H1 (cell line): ENCODE measurements around the gene HOXB8. TPM values are rescaled to one million over a fixed set of nuclear protein-coding genes. Genes with fewer than 3 reads are reported as not detected.

ENCODE experiments used
- CTCF ChIA-PET: fragments of 300-600 bp; sonication (Branson Sonifier 250); formaldehyde crosslinking; loops from one replicate; lab custom pipeline; 2021; ENCODE audit not compliant: partially characterized antibody; lab: Charles Lee
- POLR2A ChIA-PET: fragments of 300-600 bp; sonication (Branson Sonifier 250); formaldehyde crosslinking; loops from one replicate; lab custom pipeline; 2021; ENCODE audit warnings: inconsistent platforms; ENCODE audit not compliant: partially characterized antibody; lab: Charles Lee
- DNase-seq, 2 experiments: peaks; one replicate each; pipeline versions ENCODE4 v3.0.0 to v3.0.0-alpha.2; 2010 to 2022; ENCODE audit warnings: low spot score in 2 of 2, low read depth in 1 of 2, mixed read lengths in 1 of 2
- FAIRE-seq: peaks from 2 replicates; lab custom pipeline; 2011; peaks lifted over from hg19 to GRCh38; lab: Jason Lieb, UNC
- H2AFZ ChIP-seq: 2 replicates; pipeline ENCODE4 v1.8.1; 2012; ENCODE audit warnings: low read length, inconsistent platforms
- H2AK5ac ChIP-seq: 2 replicates; pipeline ENCODE4 v1.6.1; 2013; ENCODE audit warnings: low read depth, low read length
- H2BK120ac ChIP-seq: replicated peaks from 2 replicates; pipeline ENCODE3; 2013; ENCODE audit warnings: low read depth, low read length, inconsistent platforms
- H2BK12ac ChIP-seq: 2 replicates; pipeline ENCODE4 v1.6.1; 2013; ENCODE audit warnings: low read depth, low read length
- H2BK15ac ChIP-seq: 2 replicates; pipeline ENCODE4 v1.6.1; 2013; ENCODE audit warnings: low read length
- H2BK20ac ChIP-seq: 2 replicates; pipeline ENCODE4 v1.6.1; 2013; ENCODE audit warnings: low read length
- H2BK5ac ChIP-seq: 2 replicates; pipeline ENCODE4 v1.6.1; 2013; ENCODE audit warnings: low read depth, low read length
- H3K14ac ChIP-seq: 2 replicates; pipeline ENCODE4 v1.6.1; 2013; ENCODE audit warnings: inconsistent platforms; ENCODE audit not compliant: insufficient read length
- H3K18ac ChIP-seq: 2 replicates; pipeline ENCODE4 v1.6.1; 2013; ENCODE audit warnings: low read length; ENCODE audit errors: extremely low read depth
- H3K23ac ChIP-seq: 2 replicates; pipeline ENCODE4 v1.6.1; 2013; ENCODE audit warnings: inconsistent platforms; ENCODE audit not compliant: insufficient read length
- H3K23me2 ChIP-seq: 2 replicates; pipeline ENCODE4 v1.6.1; 2013; ENCODE audit warnings: low read depth, low read length
- H3K27ac ChIP-seq: 2 replicates; pipeline ENCODE4 v1.6.1; 2011; ENCODE audit warnings: low read depth, low read length, inconsistent platforms
- H3K27me3 ChIP-seq, 4 experiments: replicated peaks in 1 of 4; 1 replicate in 1 of 4; 2 replicates in 3 of 4; pipeline versions ENCODE4 v1.6.1 to v1.8.1; 2011 to 2013; ENCODE audit warnings: low read length in 3 of 4, mild to moderate bottlenecking in 3 of 4, inconsistent platforms in 2 of 4, mixed read lengths in 2 of 4, moderate library complexity in 1 of 4; ENCODE audit not compliant: control insufficient read depth in 3 of 4, insufficient read depth in 3 of 4; ENCODE audit errors: extremely low read depth in 1 of 4
- H3K36me3 ChIP-seq, 4 experiments: 2 replicates each; pipeline versions ENCODE4 v1.6.1 to v1.8.1; 2011 to 2013; ENCODE audit warnings: mild to moderate bottlenecking in 4 of 4, low read length in 3 of 4, moderate library complexity in 2 of 4, control low read depth in 1 of 4, inconsistent platforms in 1 of 4; ENCODE audit not compliant: insufficient read depth in 4 of 4, control insufficient read depth in 2 of 4
- H3K4ac ChIP-seq: replicated peaks from 2 replicates; pipeline ENCODE3; 2013; ENCODE audit warnings: low read length, low read depth, mixed read lengths, inconsistent platforms; ENCODE audit not compliant: insufficient read length
- H3K4me1 ChIP-seq, 4 experiments: replicated peaks in 1 of 4; 1 replicate in 1 of 4; 2 replicates in 3 of 4; pipeline versions ENCODE4 v1.6.1 to v1.8.1; 2011 to 2013; ENCODE audit warnings: low read length in 3 of 4, inconsistent platforms in 2 of 4, mixed read lengths in 1 of 4; ENCODE audit not compliant: insufficient read depth in 4 of 4, control insufficient read depth in 3 of 4
- H3K4me2 ChIP-seq, 2 experiments: 2 replicates each; pipeline versions ENCODE4 v1.6.1 to v1.8.1; 2011 to 2013; ENCODE audit warnings: low read depth in 2 of 2, low read length in 2 of 2, control low read depth in 1 of 2, inconsistent platforms in 1 of 2, mild to moderate bottlenecking in 1 of 2; ENCODE audit not compliant: insufficient read depth in 1 of 2
- H3K4me3 ChIP-seq, 4 experiments: fragments of 200-600, 300-600 bp in 1 of 4; sonication (generic), shearing (Covaris generic), sonication (Bioruptor Twin) in 1 of 4; 2 replicates each; pipeline versions ENCODE4 v1.5.1 to v1.8.1; 2011 to 2016; ENCODE audit warnings: low read length in 4 of 4, low read depth in 3 of 4, control low read depth in 2 of 4, inconsistent platforms in 2 of 4, mild to moderate bottlenecking in 2 of 4, mixed read lengths in 1 of 4, moderate library complexity in 1 of 4; ENCODE audit not compliant: insufficient read depth in 2 of 4; ENCODE audit errors: extremely low read depth in 1 of 4
- H3K56ac ChIP-seq: replicated peaks from 2 replicates; pipeline ENCODE3; 2013; ENCODE audit warnings: low read depth, mild to moderate bottlenecking, mixed read lengths, low read length, inconsistent platforms; ENCODE audit not compliant: insufficient read length
- H3K79me1 ChIP-seq: 2 replicates; pipeline ENCODE4 v1.6.1; 2013; ENCODE audit warnings: low read depth, low read length, control low read depth
- H3K79me2 ChIP-seq, 2 experiments: 2 replicates each; pipeline versions ENCODE4 v1.6.1 to v1.8.1; 2012 to 2013; ENCODE audit warnings: low read length in 2 of 2, mild to moderate bottlenecking in 2 of 2, inconsistent platforms in 1 of 2; ENCODE audit not compliant: insufficient read depth in 2 of 2, control insufficient read depth in 1 of 2
- H3K9ac ChIP-seq, 4 experiments: replicated peaks in 1 of 4; 1 replicate in 1 of 4; 2 replicates in 3 of 4; pipeline versions ENCODE4 v1.6.1 to v1.8.1; 2011 to 2013; ENCODE audit warnings: low read depth in 3 of 4, low read length in 3 of 4, control low read depth in 2 of 4, mild to moderate bottlenecking in 2 of 4, moderate library complexity in 2 of 4, inconsistent platforms in 1 of 4; ENCODE audit errors: extremely low read depth in 1 of 4
- H3K9me3 ChIP-seq, 2 experiments: 2 replicates each; pipeline versions ENCODE4 v1.6.1 to v1.8.1; 2012 to 2013; ENCODE audit warnings: mild to moderate bottlenecking in 2 of 2, moderate library complexity in 2 of 2, control low read depth in 1 of 2, inconsistent platforms in 1 of 2, low read depth in 1 of 2, low read length in 1 of 2, mixed read lengths in 1 of 2; ENCODE audit not compliant: insufficient read depth in 2 of 2
- H4K20me1 ChIP-seq, 2 experiments: replicated peaks in 1 of 2; 2 replicates each; pipeline versions ENCODE3 to v1.8.1; 2011 to 2013; ENCODE audit warnings: inconsistent platforms in 2 of 2, low read length in 2 of 2, mild to moderate bottlenecking in 1 of 2; ENCODE audit not compliant: insufficient read depth in 2 of 2, control insufficient read depth in 1 of 2
- H4K5ac ChIP-seq: 2 replicates; pipeline ENCODE4 v1.6.1; 2013; ENCODE audit warnings: low read length, low read depth, mixed read lengths, inconsistent platforms; ENCODE audit not compliant: insufficient read length
- H4K8ac ChIP-seq: 2 replicates; pipeline ENCODE4 v1.8.0; 2013; ENCODE audit warnings: mild to moderate bottlenecking, moderate library complexity, low read length, inconsistent platforms; ENCODE audit not compliant: insufficient read depth; ENCODE audit errors: extremely low read depth
- H4K91ac ChIP-seq: replicated peaks from 2 replicates; pipeline ENCODE3; 2013; ENCODE audit warnings: low read length, mixed read lengths, inconsistent platforms; ENCODE audit not compliant: insufficient read length
- CBX5 ChIP-seq: fragments of 300-800, 300-1000 bp; sonication (generic); IDR thresholded peaks from 2 replicates; pipeline ENCODE4 v1.7.1; 2016; ENCODE audit warnings: antibody characterized with exemption, low read length, low read depth
- CTBP2 ChIP-seq: IDR thresholded peaks from 2 replicates; pipeline ENCODE4 v1.7.0; 2011; ENCODE audit warnings: borderline replicate concordance, mild to moderate bottlenecking, moderate library complexity, mixed read lengths, low read length; ENCODE audit not compliant: insufficient read depth, insufficient read length
- EP300 ChIP-seq, 2 experiments: IDR thresholded peaks; 1 replicate in 1 of 2; 2 replicates in 1 of 2; pipeline ENCODE4 v1.6.1; 2011 to 2012; ENCODE audit warnings: low read depth in 2 of 2, low read length in 2 of 2, mild to moderate bottlenecking in 2 of 2, borderline replicate concordance in 1 of 2, inconsistent platforms in 1 of 2, moderate library complexity in 1 of 2
- GABPA ChIP-seq: IDR thresholded peaks from 2 replicates; pipeline ENCODE4 v1.6.1; 2011; ENCODE audit warnings: mild to moderate bottlenecking, low read length, moderate library complexity, borderline replicate concordance; ENCODE audit not compliant: insufficient read depth
- PHF8 ChIP-seq: fragments of 200-600 bp; sonication (generic); conservative IDR thresholded peaks from 2 replicates; pipeline ENCODE4 v1.7.1; 2012; ENCODE audit warnings: low read depth, mild to moderate bottlenecking, inconsistent platforms, low read length, moderate library complexity
- RNF2 ChIP-seq: fragments of 200-900, 300-1000 bp; sonication (generic); IDR thresholded peaks from 2 replicates; pipeline ENCODE4 v1.7.1; 2016; ENCODE audit warnings: borderline replicate concordance, low read depth, mild to moderate bottlenecking, antibody characterized with exemption, low read length; ENCODE audit not compliant: poor library complexity, severe bottlenecking; ENCODE audit errors: missing control alignments
- SUZ12 ChIP-seq: fragments of 200-600 bp; sonication (generic); IDR thresholded peaks from 2 replicates; pipeline ENCODE4 v1.6.1; 2012; ENCODE audit warnings: mild to moderate bottlenecking, inconsistent platforms, low read length, moderate library complexity, mixed read lengths
- ZNF274 ChIP-seq: IDR thresholded peaks from 2 replicates; pipeline ENCODE4 v1.7.0; 2012; ENCODE audit warnings: low read length, borderline replicate concordance; ENCODE audit errors: extremely low read depth
- WGBS, 2 experiments: shearing (Covaris generic) in 1 of 2; methylation state at CpG; one replicate each; pipeline versions ENCODE4 v1.1.6 to v1.1.7; 2013 to 2015; ENCODE audit warnings: low lambda C conversion rate in 2 of 2, mixed read lengths in 2 of 2, inconsistent platforms in 1 of 2, low coverage in 1 of 2, missing lambda C conversion rate in 1 of 2; ENCODE audit not compliant: insufficient replicate concordance in 2 of 2, insufficient coverage in 1 of 2, insufficient read length in 1 of 2; ENCODE audit errors: extremely low coverage in 1 of 2, missing lambda C conversion rate in 1 of 2; 5-methylcytosine and 5-hydroxymethylcytosine counted together
- polyA plus RNA-seq, 7 experiments: library from polyadenylated mRNA; depleted of rRNA in 3 of 7; stranded (reverse) in 5 of 7; unstranded in 2 of 7; fragments of >200 nt in 5 of 7; fragments of 200-250 nt in 2 of 7; gene quantifications; 1 replicate in 5 of 7; 2 replicates in 1 of 7; 4 replicates in 1 of 7; pipeline versions ENCODE4 v1.2.1 to v1.2.3, GENCODE V29; 2011 to 2013; ENCODE audit warnings: missing spikeins in 2 of 7, mixed read lengths in 2 of 7
- total RNA-seq: library from RNA; stranded (reverse); fragmentation: NEBNext Ultra II Directional; extraction: Animal tissue kit (Norgen Biotek cat#: 25700); gene quantifications from 2 replicates; pipeline ENCODE4 v1.2.1, GENCODE V29; 2021

The HOXB8 gene
- total and polyA plus RNA-seq, 2 of the 8 experiments (the other 6 are each of a cell fraction or from before 2014, with no cell fraction given): not detected

- no peak overlapping the region for H4K5ac ChIP-seq
- H3K9ac ChIP-seq: no peak overlapping the region
- no peaks in the 10 kb centered on the region for H3K79me2 ChIP-seq
- no peaks in the 10 kb centered on the region; a peak in 1 of 4 replicates for H3K9me3 ChIP-seq
- no peak overlapping the region for H2BK15ac ChIP-seq
- H4K20me1 ChIP-seq: peaks cover 20 to 39% of the 10 kb centered on the region in 2 experiments
- no peak overlapping the region for H2BK5ac ChIP-seq
- no peak overlapping the region for H3K4ac ChIP-seq
- no peak overlapping the region for H3K27ac ChIP-seq
- peaks cover 0 to 18% (median 0%) of the 10 kb centered on the region in 4 experiments; a peak in 1 of 8 replicates for H3K36me3 ChIP-seq
- FAIRE-seq (no peak), DNase-seq (no peak)
- 5% methylated on average over 28 of the region's 67 CpGs; no CpG with 5 or more reads in 1 of the 2 experiments for WGBS, 2 experiments
- H2AK5ac ChIP-seq: 0 out of 2 replicates have a peak overlapping the region, but pooled peaks have one; percentile 39
- H3K23ac ChIP-seq: no peak overlapping the region
- no peaks in the 10 kb centered on the region for H3K79me1 ChIP-seq
- H3K56ac ChIP-seq: no peak overlapping the region
- no peak overlapping the region for H2BK120ac ChIP-seq
- POLR2A ChIA-PET: interaction anchor here (1.7 to 2.0 kb wide), 2 partner anchors 12 to 49 kb away, joined by 3 to 4 read pairs; no protein-coding TSS in a partner anchor
- H2AFZ ChIP-seq: no peak overlapping the region
- no peak overlapping the region; the same call in 1 of the 2 replicates for H4K8ac ChIP-seq
- 0 out of 2 replicates have a peak, but pooled peaks cover 2% of the 10 kb centered on the region for H3K23me2 ChIP-seq
- no peak overlapping the region; a peak in 1 of 4 replicates for H3K4me2 ChIP-seq
- no peak overlapping the region for H2BK20ac ChIP-seq
- H3K4me1 ChIP-seq: peaks cover 0 to 7% (median 4%) of the 10 kb centered on the region in 4 experiments; a peak in 5 of 7 replicates
- no peak overlapping the region for H2BK12ac ChIP-seq
- no peak overlapping the region for H4K91ac ChIP-seq
- no peak overlapping the region for H3K14ac ChIP-seq
- peaks cover 97 to 100% (median 100%) of the 10 kb centered on the region in 4 experiments for H3K27me3 ChIP-seq
- peak overlapping the region; percentile 24; the same call in 1 of the 2 replicates for H3K18ac ChIP-seq
- CTCF ChIA-PET: interaction anchor here (0.6 to 2.0 kb wide), 12 partner anchors 9 to 610 kb away, joined by 3 to 6 read pairs (median 3); partner anchors contain the start of genes HOXB5 and HOXB9
- H3K4me3 ChIP-seq: no peak overlapping the region; a peak in 1 of 8 replicates
- TF ChIP-seq SUZ12: peak; percentile 58
- TF ChIP-seq EP300 (IDR thresholded peaks at IDR 0.05; ENCODE audit: borderline replicate concordance in 1 of 2, low read depth in 2 of 2, low read length in 2 of 2): no peak
- TF ChIP-seq GABPA: no peak
- TF ChIP-seq CBX5: no peak
- no peak for TF ChIP-seq ZNF274
- no peak for TF ChIP-seq PHF8
- no peak for TF ChIP-seq CTBP2
- TF ChIP-seq RNF2: peak; percentile 77
These were observed 2.0 kb downstream of the HOXB8 start for GRCh38 chr17:48612854-48613691.
